ENCODE results near the gene ZNF446.
"Not testable (repeated sequence)": the region's sequence is repeated elsewhere in the genome, so short reads cannot be mapped to it uniquely, and the experiment has no call there.

GRCh38 chr19:58507602-58508223 is 31.6 kb downstream of the ZNF446 start:
- not testable (repeated sequence) for TF ChIP-seq CTCF, POLR2A (IDR thresholded peaks at IDR 0.05)
